HepG2 (cell line): Measurements from ENCODE around the gene TIMP3. TPM values are rescaled to one million over a fixed set of nuclear protein-coding genes. Genes with fewer than 3 reads are reported as not detected.

Experiments
- ATAC-seq: fragments of 200-7000 bp; cut with Tn5 transposase; 3 replicates; pipeline ENCODE4 v1.9.1; 2020; ENCODE audit warnings: mild to moderate bottlenecking, moderate library complexity
- BruUV-seq: library from RNA; stranded (reverse); fragments of 400-500 nt; replicated peaks from 2 replicates; lab custom pipeline; 2021; lab: Mats Ljungman, UMichigan
- CTCF ChIA-PET: fragments of 300-600 bp; formaldehyde crosslinking; extraction: SDS; loops from one replicate; lab custom pipeline; 2021; ENCODE audit warnings: low total read pairs, inconsistent platforms, low intra/inter-chr PET ratio; lab: Yijun Ruan, JAX
- POLR2A ChIA-PET: fragments of 350-600 bp; sonication (Branson Sonifier 250); formaldehyde crosslinking; loops from one replicate; lab custom pipeline; 2020; ENCODE audit warnings: antibody characterized with exemption, inconsistent platforms; lab: Yijun Ruan, JAX
- DNase-seq: peaks from one replicate; pipeline ENCODE4 v3.0.0-alpha.2; 2015; ENCODE audit warnings: low spot score
- FAIRE-seq: peaks from 3 replicates; lab custom pipeline; 2011; peaks lifted over from hg19 to GRCh38; lab: Jason Lieb, UNC
- H2AFZ ChIP-seq: one replicate; pipeline ENCODE4 v1.6.1; 2011; ENCODE audit warnings: low read length, inconsistent platforms
- H3K27ac ChIP-seq: fragments of 300-600 bp; 3 replicates; pipeline ENCODE4 v1.8.0; 2011; ENCODE audit warnings: mixed run types, mild to moderate bottlenecking, mixed read lengths, low read length, inconsistent platforms; ENCODE audit not compliant: insufficient read depth; ENCODE audit errors: extremely low read length
- H3K27me3 ChIP-seq, 2 experiments: fragments of 200-600 bp in 1 of 2; 2 replicates in 1 of 2; 3 replicates in 1 of 2; pipeline versions ENCODE4 v1.6.0 to v1.8.0; 2011; ENCODE audit warnings: low read length in 2 of 2, mild to moderate bottlenecking in 2 of 2, moderate library complexity in 2 of 2, inconsistent platforms in 1 of 2; ENCODE audit not compliant: insufficient read depth in 2 of 2, control insufficient read depth in 1 of 2
- H3K36me3 ChIP-seq, 2 experiments: fragments of 200-600 bp in 1 of 2; replicated peaks in 1 of 2; 2 replicates in 1 of 2; 3 replicates in 1 of 2; pipeline versions ENCODE4 v1.5.1 to v1.8.0; 2011; ENCODE audit warnings: low read length in 2 of 2, inconsistent platforms in 1 of 2; ENCODE audit not compliant: insufficient read depth in 2 of 2, control insufficient read depth in 1 of 2
- H3K4me1 ChIP-seq: 2 replicates; pipeline ENCODE4 v1.5.1; 2012; ENCODE audit warnings: low read length, inconsistent platforms; ENCODE audit not compliant: insufficient read depth
- H3K4me2 ChIP-seq: 2 replicates; pipeline ENCODE4 v1.6.0; 2011; ENCODE audit warnings: low read depth, low read length, inconsistent platforms
- H3K4me3 ChIP-seq, 3 experiments: fragments of 200-600 bp in 1 of 3; sonication (generic), shearing (Covaris generic) in 1 of 3; replicated peaks in 1 of 3; 2 replicates each; pipeline ENCODE4 v1.5.1; 2011 to 2016; ENCODE audit warnings: low read length in 3 of 3, inconsistent platforms in 2 of 3, low read depth in 2 of 3, mild to moderate bottlenecking in 2 of 3, control low read depth in 1 of 3, mixed read lengths in 1 of 3; ENCODE audit not compliant: insufficient read depth in 1 of 3
- H3K79me2 ChIP-seq: one replicate; pipeline ENCODE4 v1.6.1; 2011; ENCODE audit warnings: low read length, inconsistent platforms; ENCODE audit not compliant: insufficient read depth
- H3K9ac ChIP-seq: 2 replicates; pipeline ENCODE4 v1.6.0; 2011; ENCODE audit warnings: mild to moderate bottlenecking, low read depth, low read length, inconsistent platforms; ENCODE audit not compliant: insufficient read depth
- H3K9me3 ChIP-seq: 2 replicates; pipeline ENCODE4 v1.5.1; 2012; ENCODE audit warnings: mild to moderate bottlenecking, low read length
- H4K20me1 ChIP-seq: 2 replicates; pipeline ENCODE4 v1.6.0; 2011; ENCODE audit warnings: inconsistent platforms, mild to moderate bottlenecking, low read length, moderate library complexity; ENCODE audit not compliant: insufficient read depth
- CBX1 ChIP-seq: IDR thresholded peaks from one replicate; pipeline ENCODE4 v1.6.1; 2016; ENCODE audit warnings: antibody characterized with exemption, low read depth
- HDAC2 ChIP-seq: sonication (generic); formaldehyde crosslinking; IDR thresholded peaks from 2 replicates; pipeline ENCODE4 v1.4.0; 2020; ENCODE audit warnings: missing genetic modification reagents
- HNRNPL ChIP-seq: fragments of 200-400 bp; formaldehyde crosslinking; IDR thresholded peaks from 2 replicates; pipeline ENCODE4 v1.6.1; 2017; ENCODE audit warnings: mild to moderate bottlenecking, low read depth, low read length
- HOMEZ ChIP-seq: IDR thresholded peaks from 2 replicates; pipeline ENCODE4 v1.6.1; 2016; ENCODE audit warnings: low read depth
- ISL2 ChIP-seq: sonication (generic); formaldehyde crosslinking; IDR thresholded peaks from 2 replicates; pipeline ENCODE4 v1.5.0; 2020; ENCODE audit warnings: missing genetic modification reagents
- NFYC ChIP-seq: IDR thresholded peaks from 2 replicates; pipeline ENCODE4 v1.6.1; 2016; ENCODE audit warnings: missing genetic modification reagents, missing compliant biosample characterization
- RARA ChIP-seq: IDR thresholded peaks from 2 replicates; pipeline ENCODE4 v1.6.1; 2016; ENCODE audit warnings: missing genetic modification reagents, missing compliant biosample characterization
- ZHX2 ChIP-seq, 2 experiments: sonication (generic) in 1 of 2; formaldehyde crosslinking in 1 of 2; IDR thresholded peaks; 2 replicates each; pipeline versions ENCODE4 v1.6.1 to v1.9.0; 2014 to 2022; ENCODE audit warnings: antibody characterized with exemption in 1 of 2, borderline replicate concordance in 1 of 2, inconsistent platforms in 1 of 2, low read depth in 1 of 2, missing genetic modification reagents in 1 of 2
- ZNF496 ChIP-seq: sonication (generic); formaldehyde crosslinking; IDR thresholded peaks from 2 replicates; pipeline ENCODE4 v1.8.1; 2023; ENCODE audit warnings: mild to moderate bottlenecking, moderate library complexity, missing genetic modification reagents; ENCODE audit not compliant: insufficient replicate concordance
- ZNF687 ChIP-seq: sonication (generic); formaldehyde crosslinking; IDR thresholded peaks from 2 replicates; pipeline ENCODE4 v1.5.1; 2020; ENCODE audit warnings: mild to moderate bottlenecking, missing genetic modification reagents, moderate library complexity
- WGBS: methylation state at CpG from one replicate; pipeline ENCODE4 v1.1.6; 2017; ENCODE audit warnings: low lambda C conversion rate; 5-methylcytosine and 5-hydroxymethylcytosine counted together
- in situ Hi-C: cut with HindIII; loops from 2 replicates; pipeline ENCODE4 v1.10.0; 2017; ENCODE audit warnings: low pct_unique_long_range_greater_than_20kb; ENCODE audit not compliant: extremely low pct_ligation_motif_present
- intact Hi-C: fragments of 100-400 bp; cut with micrococcal nuclease; formaldehyde crosslinking; loops from one replicate; pipeline ENCODE4 v1.10.0; 2022; ENCODE audit not compliant: unreplicated experiment
- polyA plus RNA-seq, 8 experiments: library from polyadenylated mRNA; depleted of rRNA in 3 of 8; stranded (reverse) in 7 of 8; unstranded in 1 of 8; fragments of >200 nt; fragmentation: Illumina TruSeq in 4 of 8; extraction: Trizol in 4 of 8; gene quantifications; 2 replicates each; pipeline versions ENCODE4 v1.2.1 to v1.2.3, GENCODE V29; 2011 to 2016; ENCODE audit warnings: low read depth in 4 of 8, missing spikeins in 1 of 8, mixed read lengths in 1 of 8; ENCODE audit not compliant: insufficient read depth in 1 of 8
- total RNA-seq, 5 experiments: library from RNA; depleted of rRNA; stranded (reverse); fragments of >200 nt; fragmentation: Illumina TruSeq; extraction: Trizol; gene quantifications; 2 replicates each; pipeline ENCODE4 v1.2.3, GENCODE V29; 2016; ENCODE audit warnings: low read depth in 1 of 5

Gene TIMP3
- total and polyA plus RNA-seq, 2 of the 13 experiments (the other 11 are each of a cell fraction or from before 2014, with no cell fraction given), result 57.3 to 86.6 TPM

GRCh38 chr22:32760815-32761214 lies 40.7 kb upstream of the TIMP3 start (continued):
- TF ChIP-seq ZHX2 (IDR thresholded peaks at IDR 0.05; ENCODE audit: low read depth) (no peak), ZHX2 (CRISPR knock-in tag; IDR thresholded peaks at IDR 0.05; ENCODE audit: borderline replicate concordance) (no peak), CBX1 (no peak), ZNF496 (CRISPR knock-in tag) (no peak), ISL2 (CRISPR knock-in tag) (no peak)

- H3K4me2 ChIP-seq, result 0 out of 2 replicates have a peak overlapping the region, but pooled peaks have one; percentile 7
- no peaks in the 10 kb centered on the region for H4K20me1 ChIP-seq
- no peak overlapping the region for H3K9ac ChIP-seq
- H3K79me2 ChIP-seq, result no peaks in the 10 kb centered on the region
- ChIA-PET POLR2A (no interaction called here), CTCF (no interaction called here)
- H3K36me3 ChIP-seq, result no peaks in the 10 kb centered on the region; a peak in 1 of 5 replicates
- no peak for FAIRE-seq
- H3K4me1 ChIP-seq, result peaks cover 31% of the 10 kb centered on the region
- H3K9me3 ChIP-seq, result no peaks in the 10 kb centered on the region
- no peak overlapping the region for H3K4me3 ChIP-seq
- no peak for ATAC-seq
- H3K27me3 ChIP-seq, result no peaks in the 10 kb centered on the region
- BruUV-seq, result no TSS peak
- 85% methylated on average over 9 of the region's 9 CpGs for WGBS
- in situ Hi-C loops, result no loop called here
- intact Hi-C loops, result no loop called here
- no peak for DNase-seq
- 0 out of 2 replicates have a peak, but pooled peaks have one; percentile 18 for TF ChIP-seq HOMEZ (CRISPR knock-in tag)
- peak; percentile 37; the same call in 1 of the 2 replicates for TF ChIP-seq ZNF687 (CRISPR knock-in tag)
- peak; percentile 36; the same call in 1 of the 2 replicates for TF ChIP-seq RARA (CRISPR knock-in tag)
- TF ChIP-seq HDAC2 (CRISPR knock-in tag), result no peak
- no peak for TF ChIP-seq HNRNPL
- TF ChIP-seq NFYC (CRISPR knock-in tag), result no peak
- H3K27ac ChIP-seq, result no peak overlapping the region
- H2AFZ ChIP-seq, result no peak overlapping the region
Observed at GRCh38 chr22:32761251-32761903, 40.1 kb upstream of the TIMP3 start.
